Liver (tissue), 9 donors: ENCODE data around the gene SNAPC3. TPM values are rescaled to one million over a fixed set of nuclear protein-coding genes. Genes with fewer than 3 reads are reported as not detected.

Source experiments
- DNase-seq: peaks from one replicate; pipeline ENCODE4 v3.0.0-alpha.2; 2017; ENCODE audit warnings: low spot score
- H3K27ac ChIP-seq, 2 donors: one replicate each; pipeline ENCODE4 v1.7.0; 2013; ENCODE audit warnings: inconsistent platforms in 2 of 2, low read length in 2 of 2, control low read depth in 1 of 2, low read depth in 1 of 2, mild to moderate bottlenecking in 1 of 2
- H3K27me3 ChIP-seq, 4 donors: one replicate each; pipeline versions ENCODE4 v1.6.1 to v1.7.0; 2013; ENCODE audit warnings: low read length in 3 of 4, inconsistent platforms in 1 of 4, mild to moderate bottlenecking in 1 of 4, moderate library complexity in 1 of 4; ENCODE audit not compliant: control insufficient read depth in 4 of 4, insufficient read depth in 4 of 4
- H3K36me3 ChIP-seq, 4 donors: one replicate each; pipeline versions ENCODE4 v1.6.1 to v1.7.0; 2013; ENCODE audit warnings: low read length in 3 of 4, mild to moderate bottlenecking in 3 of 4, low read depth in 1 of 4, moderate library complexity in 1 of 4; ENCODE audit not compliant: control insufficient read depth in 4 of 4, insufficient read depth in 3 of 4
- H3K4me1 ChIP-seq, 4 donors: one replicate each; pipeline versions ENCODE4 v1.6.1 to v1.7.0; 2013; ENCODE audit warnings: low read length in 3 of 4, mild to moderate bottlenecking in 3 of 4, moderate library complexity in 1 of 4; ENCODE audit not compliant: control insufficient read depth in 4 of 4, insufficient read depth in 4 of 4
- H3K4me3 ChIP-seq, 3 donors: one replicate each; pipeline versions ENCODE4 v1.6.1 to v1.7.0; 2013; ENCODE audit warnings: low read length in 3 of 3, control low read depth in 1 of 3, low read depth in 1 of 3, mild to moderate bottlenecking in 1 of 3
- H3K9ac ChIP-seq, 2 donors: one replicate each; pipeline ENCODE4 v1.7.0; 2013; ENCODE audit warnings: low read length in 2 of 2, mild to moderate bottlenecking in 2 of 2, moderate library complexity in 2 of 2, control low read depth in 1 of 2, low read depth in 1 of 2
- H3K9me3 ChIP-seq, 4 donors: one replicate each; pipeline versions ENCODE4 v1.6.1 to v1.7.0; 2013; ENCODE audit warnings: low read length in 3 of 4; ENCODE audit not compliant: control insufficient read depth in 4 of 4
- EGR1 ChIP-seq, 2 donors: IDR thresholded peaks; 2 replicates each; pipeline ENCODE4 v1.6.1; 2016 to 2018; ENCODE audit warnings: antibody characterized with exemption in 2 of 2, low read depth in 2 of 2
- FOXA1 ChIP-seq: IDR thresholded peaks from 2 replicates; pipeline ENCODE4 v1.6.1; 2016; ENCODE audit warnings: antibody characterized with exemption
- FOXA2 ChIP-seq: IDR thresholded peaks from 2 replicates; pipeline ENCODE4 v1.6.1; 2016; ENCODE audit warnings: antibody characterized with exemption
- GABPA ChIP-seq, 2 donors: IDR thresholded peaks in 1 of 2; conservative IDR thresholded peaks in 1 of 2; 2 replicates each; pipeline ENCODE4 v1.6.1; 2016; ENCODE audit warnings: antibody characterized with exemption in 2 of 2, mild to moderate bottlenecking in 1 of 2, moderate library complexity in 1 of 2
- HNF4A ChIP-seq, 2 donors: conservative IDR thresholded peaks; 2 replicates each; pipeline ENCODE4 v1.6.1; 2016; ENCODE audit warnings: antibody characterized with exemption in 2 of 2, mild to moderate bottlenecking in 2 of 2
- HNF4G ChIP-seq: IDR thresholded peaks from 2 replicates; pipeline ENCODE4 v1.6.1; 2016; ENCODE audit warnings: antibody characterized with exemption
- JUND ChIP-seq, 2 donors: IDR thresholded peaks; 2 replicates each; pipeline ENCODE4 v1.6.1; 2016; ENCODE audit warnings: antibody characterized with exemption in 2 of 2
- NR2F2 ChIP-seq: IDR thresholded peaks from 2 replicates; pipeline ENCODE4 v1.6.1; 2016; ENCODE audit warnings: antibody characterized with exemption
- RAD21 ChIP-seq, 2 donors: IDR thresholded peaks; 2 replicates each; pipeline ENCODE4 v1.6.1; 2016; ENCODE audit warnings: antibody characterized with exemption in 2 of 2, mild to moderate bottlenecking in 2 of 2
- RXRA ChIP-seq, 2 donors: IDR thresholded peaks; 2 replicates each; pipeline ENCODE4 v1.6.1; 2017 to 2018; ENCODE audit warnings: antibody characterized with exemption in 2 of 2, mild to moderate bottlenecking in 1 of 2
- SP1 ChIP-seq: IDR thresholded peaks from 2 replicates; pipeline ENCODE4 v1.6.1; 2018; ENCODE audit warnings: antibody characterized with exemption, mild to moderate bottlenecking
- TAF1 ChIP-seq: conservative IDR thresholded peaks from 2 replicates; pipeline ENCODE4 v1.6.1; 2016; ENCODE audit warnings: antibody characterized with exemption, mild to moderate bottlenecking
- YY1 ChIP-seq: IDR thresholded peaks from 2 replicates; pipeline ENCODE4 v1.6.1; 2016; ENCODE audit warnings: antibody characterized with exemption, mild to moderate bottlenecking
- WGBS: extraction: QIAGEN DNeasy Blood & Tissue Kit; methylation state at CpG from one replicate; pipeline ENCODE4 v1.1.7; 2013; 5-methylcytosine and 5-hydroxymethylcytosine counted together
- polyA plus RNA-seq, 2 donors: library from polyadenylated mRNA; stranded (reverse) in 1 of 2; unstranded in 1 of 2; fragments of 200-250 nt in 1 of 2; fragments of >200 nt in 1 of 2; fragmentation: Nextera tagmentation in 1 of 2; extraction: Ambion mirVana in 1 of 2; gene quantifications; one replicate each; pipeline versions ENCODE4 v1.2.1 to v1.2.3, GENCODE V29; 2013 to 2015
- total RNA-seq, 2 donors: library from RNA; depleted of rRNA; stranded (reverse); fragments of >200 nt; gene quantifications; one replicate each; pipeline ENCODE4 v1.2.3, GENCODE V29; 2014
- TF ChIP-seq, protein P1 (sequence below): IDR thresholded peaks from 2 replicates; pipeline ENCODE4 v1.6.1; 2016; ENCODE audit warnings: antibody characterized with exemption
- TF ChIP-seq, protein P2 (sequence below): IDR thresholded peaks from 2 replicates; pipeline ENCODE4 v1.6.1; 2016; ENCODE audit warnings: antibody characterized with exemption
- TF ChIP-seq, protein P3 (sequence below): IDR thresholded peaks from 2 replicates; pipeline ENCODE4 v1.6.1; 2016; ENCODE audit warnings: antibody characterized with exemption, mild to moderate bottlenecking
- TF ChIP-seq, protein P4 (sequence below): IDR thresholded peaks from 2 replicates; pipeline ENCODE4 v1.6.1; 2016; ENCODE audit warnings: antibody characterized with exemption
- TF ChIP-seq, protein P5 (sequence below): fragments of 150-350 bp; IDR thresholded peaks from 2 replicates; pipeline ENCODE4 v1.5.1; 2017; ENCODE audit warnings: improper control_type of control experiment, low read depth, low read length; ENCODE audit not compliant: missing input control
- donor health status: healthy.
- donor health status: healthy.
- donor health status: healthy.
- donor health status: healthy.
- donor health status: healthy.

SNAPC3 gene
- total and polyA plus RNA-seq, 4 donors, result 7.4 to 19.6 (median 13.5) TPM

DNA sequence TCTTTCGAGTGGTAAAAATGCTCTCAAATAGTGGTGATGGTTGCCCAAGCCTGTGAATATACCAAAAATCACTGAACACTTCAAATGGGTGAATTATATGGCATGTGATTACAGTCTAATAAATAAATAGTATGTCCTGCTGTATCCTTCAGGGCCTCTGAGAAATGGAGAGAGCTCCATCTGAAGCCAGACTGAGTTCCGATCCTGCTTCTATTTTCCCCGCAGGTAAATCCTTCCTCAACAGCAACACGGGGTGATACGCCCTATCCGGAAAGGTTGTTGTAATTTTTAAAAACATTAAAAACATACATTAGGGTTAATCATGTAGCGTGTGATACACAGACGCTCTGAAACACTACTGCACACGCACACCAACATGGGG, 695 bp upstream of the SNAPC3 start:
- no peak for DNase-seq
- H3K27me3 ChIP-seq, result no peaks in the 10 kb centered on the region
- no peaks in the 10 kb centered on the region for H3K9me3 ChIP-seq
- WGBS, result 65% methylated on average over 9 of the region's 9 CpGs
- no peak for TF ChIP-seq EGR1 (IDR thresholded peaks at IDR 0.05; ENCODE audit: low read depth in 2 of 2)
- TF ChIP-seq, protein P1, sequence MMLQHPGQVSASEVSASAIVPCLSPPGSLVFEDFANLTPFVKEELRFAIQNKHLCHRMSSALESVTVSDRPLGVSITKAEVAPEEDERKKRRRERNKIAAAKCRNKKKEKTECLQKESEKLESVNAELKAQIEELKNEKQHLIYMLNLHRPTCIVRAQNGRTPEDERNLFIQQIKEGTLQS, result no peak
- no peak for TF ChIP-seq FOXA2
- no peak for TF ChIP-seq SP1
- TF ChIP-seq, protein P2, sequence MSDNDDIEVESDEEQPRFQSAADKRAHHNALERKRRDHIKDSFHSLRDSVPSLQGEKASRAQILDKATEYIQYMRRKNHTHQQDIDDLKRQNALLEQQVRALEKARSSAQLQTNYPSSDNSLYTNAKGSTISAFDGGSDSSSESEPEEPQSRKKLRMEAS, result no peak
- no peak for TF ChIP-seq RAD21 (IDR thresholded peaks at IDR 0.05)
- no peak for TF ChIP-seq HNF4G
- TF ChIP-seq, protein P3, sequence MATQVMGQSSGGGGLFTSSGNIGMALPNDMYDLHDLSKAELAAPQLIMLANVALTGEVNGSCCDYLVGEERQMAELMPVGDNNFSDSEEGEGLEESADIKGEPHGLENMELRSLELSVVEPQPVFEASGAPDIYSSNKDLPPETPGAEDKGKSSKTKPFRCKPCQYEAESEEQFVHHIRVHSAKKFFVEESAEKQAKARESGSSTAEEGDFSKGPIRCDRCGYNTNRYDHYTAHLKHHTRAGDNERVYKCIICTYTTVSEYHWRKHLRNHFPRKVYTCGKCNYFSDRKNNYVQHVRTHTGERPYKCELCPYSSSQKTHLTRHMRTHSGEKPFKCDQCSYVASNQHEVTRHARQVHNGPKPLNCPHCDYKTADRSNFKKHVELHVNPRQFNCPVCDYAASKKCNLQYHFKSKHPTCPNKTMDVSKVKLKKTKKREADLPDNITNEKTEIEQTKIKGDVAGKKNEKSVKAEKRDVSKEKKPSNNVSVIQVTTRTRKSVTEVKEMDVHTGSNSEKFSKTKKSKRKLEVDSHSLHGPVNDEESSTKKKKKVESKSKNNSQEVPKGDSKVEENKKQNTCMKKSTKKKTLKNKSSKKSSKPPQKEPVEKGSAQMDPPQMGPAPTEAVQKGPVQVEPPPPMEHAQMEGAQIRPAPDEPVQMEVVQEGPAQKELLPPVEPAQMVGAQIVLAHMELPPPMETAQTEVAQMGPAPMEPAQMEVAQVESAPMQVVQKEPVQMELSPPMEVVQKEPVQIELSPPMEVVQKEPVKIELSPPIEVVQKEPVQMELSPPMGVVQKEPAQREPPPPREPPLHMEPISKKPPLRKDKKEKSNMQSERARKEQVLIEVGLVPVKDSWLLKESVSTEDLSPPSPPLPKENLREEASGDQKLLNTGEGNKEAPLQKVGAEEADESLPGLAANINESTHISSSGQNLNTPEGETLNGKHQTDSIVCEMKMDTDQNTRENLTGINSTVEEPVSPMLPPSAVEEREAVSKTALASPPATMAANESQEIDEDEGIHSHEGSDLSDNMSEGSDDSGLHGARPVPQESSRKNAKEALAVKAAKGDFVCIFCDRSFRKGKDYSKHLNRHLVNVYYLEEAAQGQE, result no peak
- TF ChIP-seq, protein P4, sequence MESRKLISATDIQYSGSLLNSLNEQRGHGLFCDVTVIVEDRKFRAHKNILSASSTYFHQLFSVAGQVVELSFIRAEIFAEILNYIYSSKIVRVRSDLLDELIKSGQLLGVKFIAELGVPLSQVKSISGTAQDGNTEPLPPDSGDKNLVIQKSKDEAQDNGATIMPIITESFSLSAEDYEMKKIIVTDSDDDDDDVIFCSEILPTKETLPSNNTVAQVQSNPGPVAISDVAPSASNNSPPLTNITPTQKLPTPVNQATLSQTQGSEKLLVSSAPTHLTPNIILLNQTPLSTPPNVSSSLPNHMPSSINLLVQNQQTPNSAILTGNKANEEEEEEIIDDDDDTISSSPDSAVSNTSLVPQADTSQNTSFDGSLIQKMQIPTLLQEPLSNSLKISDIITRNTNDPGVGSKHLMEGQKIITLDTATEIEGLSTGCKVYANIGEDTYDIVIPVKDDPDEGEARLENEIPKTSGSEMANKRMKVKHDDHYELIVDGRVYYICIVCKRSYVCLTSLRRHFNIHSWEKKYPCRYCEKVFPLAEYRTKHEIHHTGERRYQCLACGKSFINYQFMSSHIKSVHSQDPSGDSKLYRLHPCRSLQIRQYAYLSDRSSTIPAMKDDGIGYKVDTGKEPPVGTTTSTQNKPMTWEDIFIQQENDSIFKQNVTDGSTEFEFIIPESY, result no peak
- TF ChIP-seq FOXA1, result no peak
- TF ChIP-seq TAF1, result no peak
- TF ChIP-seq HNF4A (conservative IDR thresholded peaks at IDR 0.05), result no peak
- no peak for TF ChIP-seq GABPA (IDR thresholded peaks at IDR 0.05 in 1 of 2, conservative IDR thresholded peaks at IDR 0.05 in 1 of 2)
- no peak for TF ChIP-seq JUND (IDR thresholded peaks at IDR 0.05)
- TF ChIP-seq NR2F2, result no peak
- TF ChIP-seq, protein P5, sequence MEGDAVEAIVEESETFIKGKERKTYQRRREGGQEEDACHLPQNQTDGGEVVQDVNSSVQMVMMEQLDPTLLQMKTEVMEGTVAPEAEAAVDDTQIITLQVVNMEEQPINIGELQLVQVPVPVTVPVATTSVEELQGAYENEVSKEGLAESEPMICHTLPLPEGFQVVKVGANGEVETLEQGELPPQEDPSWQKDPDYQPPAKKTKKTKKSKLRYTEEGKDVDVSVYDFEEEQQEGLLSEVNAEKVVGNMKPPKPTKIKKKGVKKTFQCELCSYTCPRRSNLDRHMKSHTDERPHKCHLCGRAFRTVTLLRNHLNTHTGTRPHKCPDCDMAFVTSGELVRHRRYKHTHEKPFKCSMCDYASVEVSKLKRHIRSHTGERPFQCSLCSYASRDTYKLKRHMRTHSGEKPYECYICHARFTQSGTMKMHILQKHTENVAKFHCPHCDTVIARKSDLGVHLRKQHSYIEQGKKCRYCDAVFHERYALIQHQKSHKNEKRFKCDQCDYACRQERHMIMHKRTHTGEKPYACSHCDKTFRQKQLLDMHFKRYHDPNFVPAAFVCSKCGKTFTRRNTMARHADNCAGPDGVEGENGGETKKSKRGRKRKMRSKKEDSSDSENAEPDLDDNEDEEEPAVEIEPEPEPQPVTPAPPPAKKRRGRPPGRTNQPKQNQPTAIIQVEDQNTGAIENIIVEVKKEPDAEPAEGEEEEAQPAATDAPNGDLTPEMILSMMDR, result no peak
- TF ChIP-seq RXRA (IDR thresholded peaks at IDR 0.05), result no peak
- no peak for TF ChIP-seq YY1
- H3K27ac ChIP-seq, result peak overlapping the region; percentile 82 to 86
- H3K4me3 ChIP-seq, result peak overlapping the region; percentile 87 to 99 (median 98)
- peaks cover 0 to 4% (median 3%) of the 10 kb centered on the region in 4 donors for H3K36me3 ChIP-seq
- H3K4me1 ChIP-seq, result peaks cover 0 to 20% (median 2%) of the 10 kb centered on the region in 4 donors
- peak overlapping the region in 1 of 2 donors; percentile 64 for H3K9ac ChIP-seq
